GM23338 (cell line): ENCODE data around the gene PDIK1L. TPM values are rescaled to one million over a fixed set of nuclear protein-coding genes. Genes with fewer than 3 reads are reported as not detected.

Source experiments
- ATAC-seq: fragments of 200-7000 bp; cut with Tn5 transposase; 3 replicates; pipeline ENCODE4 v1.9.1; 2020
- DNase-seq: peaks from one replicate; pipeline ENCODE4 v3.0.0-alpha.2; 2015; ENCODE audit warnings: low spot score
- H2AFZ ChIP-seq: fragments of 200-600 bp; sonication (generic); 2 replicates; pipeline ENCODE4 v1.8.0; 2016; ENCODE audit warnings: antibody characterized with exemption, mild to moderate bottlenecking, moderate library complexity
- H3F3A ChIP-seq: fragments of 200-600 bp; sonication (generic); replicated peaks from 2 replicates; pipeline ENCODE4 v1.8.0; 2017; ENCODE audit warnings: antibody characterized with exemption, mixed run types, low read depth
- H3K27ac ChIP-seq: fragments of 200-600 bp; sonication (generic); 2 replicates; pipeline ENCODE4 v1.6.1; 2016; ENCODE audit warnings: low read depth
- H3K27me3 ChIP-seq: fragments of 200-600 bp; sonication (generic); 2 replicates; pipeline ENCODE4 v1.8.0; 2016; ENCODE audit warnings: mild to moderate bottlenecking, mixed run types, moderate library complexity; ENCODE audit not compliant: insufficient read depth
- H3K36me3 ChIP-seq: fragments of 200-600 bp; sonication (generic); 2 replicates; pipeline ENCODE4 v1.8.0; 2016; ENCODE audit warnings: mild to moderate bottlenecking; ENCODE audit not compliant: insufficient read depth
- H3K4me1 ChIP-seq: fragments of 200-600 bp; sonication (generic); 2 replicates; pipeline ENCODE4 v1.8.0; 2016; ENCODE audit warnings: mild to moderate bottlenecking, moderate library complexity; ENCODE audit not compliant: insufficient read depth
- H3K4me2 ChIP-seq: fragments of 200-600 bp; sonication (generic); 2 replicates; pipeline ENCODE4 v1.7.1; 2017; ENCODE audit warnings: mixed run types
- H3K4me3 ChIP-seq: fragments of 200-600 bp; sonication (generic); 2 replicates; pipeline ENCODE4 v1.6.1; 2016; ENCODE audit warnings: mixed run types
- H3K79me2 ChIP-seq: fragments of 200-600 bp; sonication (generic); replicated peaks from 2 replicates; pipeline ENCODE4 v1.8.0; 2017; ENCODE audit warnings: mild to moderate bottlenecking; ENCODE audit not compliant: insufficient read depth
- H3K9me2 ChIP-seq: fragments of 200-600 bp; sonication (generic); 2 replicates; pipeline ENCODE4 v1.8.0; 2017; ENCODE audit not compliant: insufficient read depth
- H4K20me1 ChIP-seq: fragments of 200-600 bp; sonication (generic); replicated peaks from 2 replicates; pipeline ENCODE4 v1.8.0; 2017; ENCODE audit warnings: mild to moderate bottlenecking; ENCODE audit not compliant: insufficient read depth
- H3K27ac Mint-ChIP-seq: 2 replicates; pipeline ENCODE4 v1.8.0; 2020; ENCODE audit warnings: inconsistent platforms, mild to moderate bottlenecking, moderate library complexity, mixed read lengths
- H3K27me3 Mint-ChIP-seq: 3 replicates; pipeline ENCODE4 v1.8.0; 2022; ENCODE audit warnings: low read depth, mild to moderate bottlenecking, moderate library complexity, mixed read lengths, inconsistent platforms; ENCODE audit not compliant: insufficient read depth, poor library complexity
- H3K36me3 Mint-ChIP-seq: 3 replicates; pipeline ENCODE4 v1.8.0; 2021; ENCODE audit warnings: low read depth, mild to moderate bottlenecking, inconsistent platforms, moderate library complexity, mixed read lengths
- H3K4me1 Mint-ChIP-seq: 3 replicates; pipeline ENCODE4 v1.8.0; 2020; ENCODE audit warnings: mild to moderate bottlenecking, inconsistent platforms, mixed read lengths
- H3K4me3 Mint-ChIP-seq: 3 replicates; pipeline ENCODE4 v1.8.0; 2021; ENCODE audit warnings: moderate library complexity, mild to moderate bottlenecking, inconsistent platforms, mixed read lengths
- H3K9me3 Mint-ChIP-seq: 3 replicates; pipeline ENCODE4 v1.8.0; 2020; ENCODE audit warnings: moderate library complexity, mild to moderate bottlenecking, inconsistent platforms, mixed read lengths
- CTCF ChIP-seq, 2 experiments: fragments of 200-600 bp in 1 of 2; sonication (generic) in 1 of 2; conservative IDR thresholded peaks; 2 replicates each; pipeline versions ENCODE4 v1.5.1 to v1.6.1; 2016 to 2017; ENCODE audit warnings: antibody characterized with exemption in 2 of 2, low read depth in 2 of 2, mild to moderate bottlenecking in 2 of 2, moderate library complexity in 1 of 2
- ETS1 ChIP-seq: IDR thresholded peaks from 2 replicates; pipeline ENCODE4 v1.6.1; 2016; ENCODE audit warnings: antibody characterized with exemption
- EZH2 ChIP-seq: fragments of 200-600 bp; sonication (generic); IDR thresholded peaks from one replicate; pipeline ENCODE4 v1.8.0; 2017; ENCODE audit warnings: antibody characterized with exemption, mild to moderate bottlenecking, low read depth; ENCODE audit not compliant: unreplicated experiment
- JUNB ChIP-seq: IDR thresholded peaks from one replicate; pipeline ENCODE4 v1.6.1; 2016; ENCODE audit warnings: antibody characterized with exemption; ENCODE audit not compliant: unreplicated experiment
- POLR2AphosphoS5 ChIP-seq: IDR thresholded peaks from 2 replicates; pipeline ENCODE4 v1.6.1; 2016; ENCODE audit warnings: antibody characterized with exemption, low read depth
- STAT1 ChIP-seq: IDR thresholded peaks from one replicate; pipeline ENCODE4 v1.6.1; 2016; ENCODE audit warnings: antibody characterized with exemption; ENCODE audit not compliant: unreplicated experiment
- ZNF331 ChIP-seq: fragments of 250-450 bp; sonication (Bioruptor Pico); IDR thresholded peaks from 2 replicates; pipeline ENCODE4 v1.5.0; 2020; ENCODE audit warnings: low read depth, mild to moderate bottlenecking, moderate library complexity
- ZNF462 ChIP-seq: fragments of 250-450 bp; sonication (Bioruptor Pico); IDR thresholded peaks from 2 replicates; pipeline ENCODE4 v1.5.0; 2020; ENCODE audit warnings: mild to moderate bottlenecking, moderate library complexity
- polyA plus RNA-seq: library from polyadenylated mRNA; unstranded; fragments of >200 nt; fragmentation: Nextera tagmentation; extraction: Ambion mirVana; gene quantifications from 2 replicates; pipeline ENCODE4 v1.2.1, GENCODE V29; 2016
- total RNA-seq: library from RNA; depleted of rRNA; stranded (reverse); fragments of >200 nt; shearing (Covaris generic); gene quantifications from 2 replicates; pipeline ENCODE4 v1.2.3, GENCODE V29; 2014

The PDIK1L gene
- total and polyA plus RNA-seq, 2 experiments from 2014 or later, result 1.6 to 3.0 TPM

GRCh38 chr1:26153966-26154532 is 42.4 kb downstream of the PDIK1L start:
- Histone ChIP-seq H3K36me3 (no peaks in the 10 kb centered on the region), H3K27me3 (peaks cover 94% of the 10 kb centered on the region), H3K79me2 (no peaks in the 10 kb centered on the region), H3K9me2 (no peaks in the 10 kb centered on the region), H2AFZ (no peak overlapping the region), H3K4me3 (no peak overlapping the region), H3K4me2 (peak overlapping the region; percentile 89), H3K4me1 (peaks cover 34% of the 10 kb centered on the region), H4K20me1 (peaks cover 5% of the 10 kb centered on the region; the same call in 1 of the 2 replicates), H3F3A (peaks cover 7% of the 10 kb centered on the region; the same call in 1 of the 2 replicates), H3K27ac (no peak overlapping the region)
- Mint-ChIP-seq H3K27ac (no peak overlapping the region), H3K27me3 (peaks cover 63% of the 10 kb centered on the region), H3K4me3 (peak overlapping the region; percentile 15; the same call in 1 of the 3 replicates), H3K9me3 (no peaks in the 10 kb centered on the region), H3K36me3 (no peaks in the 10 kb centered on the region), H3K4me1 (peaks cover 51% of the 10 kb centered on the region)
- DNase-seq (no peak), ATAC-seq (peak; percentile 12)
- TF ChIP-seq EZH2 (no peak), ZNF462 (CRISPR knock-in tag) (no peak), ZNF331 (CRISPR knock-in tag) (no peak), ETS1 (no peak), POLR2AphosphoS5 (no peak), STAT1 (no peak), CTCF (conservative IDR thresholded peaks at IDR 0.05; ENCODE audit: low read depth in 2 of 2) (no peak), JUNB (no peak)
